Naive thymus-derived CD4-positive, alpha-beta T cell (primary cell): ENCODE data around the gene XXYLT1. TPM values are rescaled to one million over a fixed set of nuclear protein-coding genes. Genes with fewer than 3 reads are reported as not detected.

Experiments
- ATAC-seq: fragments of 150-1000 bp; cut with Tn5 transposase; 2 replicates; pipeline ENCODE4 v1.10.0; 2021; ENCODE audit warnings: mild to moderate bottlenecking, moderate library complexity
- CTCF ChIA-PET: fragments of 350-600 bp; sonication (Branson Sonifier 250); formaldehyde crosslinking; loops from one replicate; lab custom pipeline; 2021; ENCODE audit warnings: antibody characterized with exemption; lab: Charles Lee
- POLR2A ChIA-PET: fragments of 350-600 bp; sonication (Branson Sonifier 250); formaldehyde crosslinking; loops from one replicate; lab custom pipeline; 2021; ENCODE audit warnings: antibody characterized with exemption, inconsistent platforms; lab: Charles Lee
- DNase-seq, 9 donors: peaks; one replicate each; pipeline versions ENCODE4 v3.0.0 to v3.0.0-alpha.2; 2020 to 2022; ENCODE audit warnings: mixed read lengths in 1 of 9
- H3K27ac ChIP-seq: one replicate; pipeline ENCODE4 v1.7.0; 2013; ENCODE audit warnings: mild to moderate bottlenecking, low read depth, low read length, moderate library complexity
- H3K27me3 ChIP-seq, 2 donors: one replicate each; pipeline ENCODE4 v1.7.0; 2013; ENCODE audit warnings: low read length in 2 of 2, mild to moderate bottlenecking in 2 of 2, moderate library complexity in 2 of 2; ENCODE audit not compliant: control insufficient read depth in 2 of 2, insufficient read depth in 2 of 2
- H3K36me3 ChIP-seq, 3 experiments: 1 replicate in 2 of 3; 2 replicates in 1 of 3; pipeline ENCODE4 v1.7.0; 2013; ENCODE audit warnings: low read length in 3 of 3, mild to moderate bottlenecking in 3 of 3, moderate library complexity in 1 of 3; ENCODE audit not compliant: insufficient read depth in 3 of 3, control insufficient read depth in 2 of 3
- H3K4me1 ChIP-seq, 2 donors: one replicate each; pipeline ENCODE4 v1.7.0; 2013; ENCODE audit warnings: low read length in 2 of 2, mild to moderate bottlenecking in 2 of 2, moderate library complexity in 1 of 2; ENCODE audit not compliant: control insufficient read depth in 2 of 2, insufficient read depth in 2 of 2
- H3K4me3 ChIP-seq: 2 replicates; pipeline ENCODE4 v1.7.0; 2013; ENCODE audit warnings: mild to moderate bottlenecking, low read length
- H3K9me3 ChIP-seq, 3 experiments: 1 replicate in 2 of 3; 2 replicates in 1 of 3; pipeline ENCODE4 v1.7.0; 2013; ENCODE audit warnings: low read length in 3 of 3; ENCODE audit not compliant: control insufficient read depth in 2 of 3
- H3K27ac Mint-ChIP-seq, 9 donors: one replicate each; pipeline ENCODE4 v1.8.0; 2020 to 2022; ENCODE audit warnings: mixed read lengths in 9 of 9, mild to moderate bottlenecking in 8 of 9, moderate library complexity in 5 of 9, inconsistent platforms in 2 of 9
- H3K27me3 Mint-ChIP-seq, 5 donors: one replicate each; pipeline ENCODE4 v1.8.0; 2021 to 2022; ENCODE audit warnings: mixed read lengths in 5 of 5, mild to moderate bottlenecking in 1 of 5
- H3K36me3 Mint-ChIP-seq, 5 donors: one replicate each; pipeline ENCODE4 v1.8.0; 2020 to 2022; ENCODE audit warnings: mixed read lengths in 5 of 5, mild to moderate bottlenecking in 3 of 5, inconsistent platforms in 1 of 5
- H3K4me1 Mint-ChIP-seq, 7 donors: one replicate each; pipeline ENCODE4 v1.8.0; 2020 to 2022; ENCODE audit warnings: mixed read lengths in 7 of 7, mild to moderate bottlenecking in 3 of 7, inconsistent platforms in 1 of 7
- H3K4me3 Mint-ChIP-seq, 10 donors: one replicate each; pipeline ENCODE4 v1.8.0; 2020 to 2022; ENCODE audit warnings: mild to moderate bottlenecking in 10 of 10, mixed read lengths in 10 of 10, moderate library complexity in 6 of 10, inconsistent platforms in 2 of 10
- H3K9me3 Mint-ChIP-seq, 11 donors: one replicate each; pipeline ENCODE4 v1.8.0; 2020 to 2022; ENCODE audit warnings: mixed read lengths in 11 of 11, mild to moderate bottlenecking in 4 of 11, inconsistent platforms in 1 of 11, moderate library complexity in 1 of 11
- intact Hi-C, 2 donors: fragments of 100-400 bp; cut with micrococcal nuclease; formaldehyde crosslinking; loops; one replicate each; pipeline ENCODE4 v1.15.1; 2023
- polyA plus RNA-seq, 2 donors: library from polyadenylated mRNA; unstranded; fragments of 300-500 nt; fragmentation: Illumina TruSeq; gene quantifications; one replicate each; pipeline ENCODE4 v1.2.3, GENCODE V29; 2021
- total RNA-seq, 6 experiments: library from RNA in 5 of 6; stranded (reverse) in 5 of 6; gene quantifications; 1 replicate in 5 of 6; 2 replicates in 1 of 6; pipeline ENCODE4 v1.2.3 and lab custom pipeline; 2021 to 2026

XXYLT1 gene
- total and polyA plus RNA-seq, 7 experiments from 2014 or later = 4.1 to 11.7 (median 7.2) TPM

DNA sequence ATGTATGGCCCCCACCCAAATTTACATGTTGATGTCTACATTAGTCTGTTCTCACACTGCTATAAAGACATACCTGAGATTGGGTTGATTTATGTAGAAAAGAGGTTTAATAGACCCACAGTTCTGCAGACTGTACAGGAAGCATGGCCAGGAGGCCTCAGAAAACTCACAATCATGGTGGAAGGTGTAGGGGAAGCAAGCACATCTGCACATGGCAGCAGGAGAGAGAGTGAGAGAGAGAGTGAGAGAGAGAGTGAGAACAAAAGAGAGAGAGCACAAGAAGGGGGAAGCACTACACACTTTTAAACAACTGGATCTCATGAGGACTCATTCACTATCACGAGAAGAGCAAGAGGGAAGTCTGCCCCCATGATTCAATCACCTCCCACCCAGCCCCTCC, 130.5 kb downstream of the XXYLT1 start:
- Histone ChIP-seq H3K27ac (no peak overlapping the region), H3K4me3 (no peak overlapping the region), H3K9me3 (peaks cover 0 to 9% (median 0%) of the 10 kb centered on the region in 3 experiments), H3K27me3 (no peaks in the 10 kb centered on the region), H3K36me3 (no peaks in the 10 kb centered on the region), H3K4me1 (no peaks in the 10 kb centered on the region)
- ChIA-PET POLR2A (no interaction called here), CTCF (no interaction called here)
- Mint-ChIP-seq H3K36me3 (peaks cover 13 to 33% (median 31%) of the 10 kb centered on the region in 5 donors), H3K4me3 (no peak overlapping the region), H3K4me1 (peaks cover 0 to 6% (median 0%) of the 10 kb centered on the region in 7 donors), H3K27me3 (no peaks in the 10 kb centered on the region), H3K9me3 (peaks cover 0 to 33% (median 14%) of the 10 kb centered on the region in 11 donors), H3K27ac (peak overlapping the region in 2 of 9 donors; percentile 30 to 65)
- no peak for DNase-seq
- ATAC-seq = no peak
- intact Hi-C loops = loop anchor here in 1 of 2 donors (10.0 kb wide), 1 partner anchor 304 kb away; the partner anchor contains the start of gene ACAP2

GRCh38 chr3:195139876-195140240, 131.1 kb downstream of the XXYLT1 start:
- no peak overlapping the region for H3K27ac ChIP-seq
- POLR2A ChIA-PET = no interaction called here
- DNase-seq = no peak
- Mint-ChIP-seq H3K4me3 (no peak overlapping the region), H3K27me3 (no peaks in the 10 kb centered on the region), H3K36me3 (peaks cover 13 to 36% (median 33%) of the 10 kb centered on the region in 5 donors), H3K9me3 (peaks cover 0 to 33% (median 14%) of the 10 kb centered on the region in 11 donors), H3K4me1 (peaks cover 0 to 4% (median 0%) of the 10 kb centered on the region in 7 donors), H3K27ac (no peak overlapping the region)
- no peak for ATAC-seq
- no peaks in the 10 kb centered on the region for H3K36me3 ChIP-seq
- H3K4me1 ChIP-seq = no peaks in the 10 kb centered on the region
- intact Hi-C loops = loop anchor here in 1 of 2 donors (10.0 kb wide), 1 partner anchor 305 kb away; the partner anchor contains the start of gene ACAP2
- no peaks in the 10 kb centered on the region for H3K27me3 ChIP-seq
- CTCF ChIA-PET = no interaction called here
- H3K4me3 ChIP-seq = no peak overlapping the region
- H3K9me3 ChIP-seq = peaks cover 0 to 9% (median 0%) of the 10 kb centered on the region in 3 experiments

- POLR2A ChIA-PET = no interaction called here
- no peak overlapping the region for H3K4me3 Mint-ChIP-seq
- no peak for DNase-seq
- H3K9me3 Mint-ChIP-seq = peaks cover 0 to 33% (median 14%) of the 10 kb centered on the region in 11 donors
- intact Hi-C loops = no loop called here
- Histone ChIP-seq H3K36me3 (no peaks in the 10 kb centered on the region), H3K27ac (no peak overlapping the region), H3K4me1 (no peaks in the 10 kb centered on the region), H3K27me3 (no peaks in the 10 kb centered on the region), H3K9me3 (peaks cover 0 to 9% (median 0%) of the 10 kb centered on the region in 3 experiments), H3K4me3 (no peak overlapping the region)
- peaks cover 0 to 3% (median 0%) of the 10 kb centered on the region in 7 donors for H3K4me1 Mint-ChIP-seq
- ATAC-seq = no peak
- no peaks in the 10 kb centered on the region for H3K27me3 Mint-ChIP-seq
- peaks cover 13 to 41% (median 33%) of the 10 kb centered on the region in 5 donors for H3K36me3 Mint-ChIP-seq
- no peak overlapping the region for H3K27ac Mint-ChIP-seq
- CTCF ChIA-PET = no interaction called here
These were observed 131.7 kb downstream of the XXYLT1 start for GRCh38 chr3:195139091-195139875.

GRCh38 chr3:195137638-195138588, 133.0 kb downstream of the XXYLT1 start:
- ATAC-seq (no peak), DNase-seq (no peak)
- intact Hi-C loops = no loop called here
- Mint-ChIP-seq H3K36me3 (peaks cover 13 to 38% (median 30%) of the 10 kb centered on the region in 5 donors), H3K27ac (no peak overlapping the region), H3K4me1 (peaks cover 0 to 3% (median 0%) of the 10 kb centered on the region in 7 donors), H3K27me3 (no peaks in the 10 kb centered on the region), H3K4me3 (no peak overlapping the region), H3K9me3 (peaks cover 0 to 33% (median 14%) of the 10 kb centered on the region in 11 donors)
- Histone ChIP-seq H3K4me1 (no peaks in the 10 kb centered on the region), H3K27me3 (no peaks in the 10 kb centered on the region), H3K36me3 (no peaks in the 10 kb centered on the region), H3K4me3 (no peak overlapping the region), H3K27ac (no peak overlapping the region), H3K9me3 (peaks cover 0 to 9% (median 0%) of the 10 kb centered on the region in 3 experiments)
- POLR2A ChIA-PET = no interaction called here
- CTCF ChIA-PET = no interaction called here

GRCh38 chr3:195135917-195136316, 135.0 kb downstream of the XXYLT1 start:
- H3K4me1 Mint-ChIP-seq = peaks cover 0 to 3% (median 0%) of the 10 kb centered on the region in 7 donors
- H3K9me3 Mint-ChIP-seq = peaks cover 0 to 13% (median 7%) of the 10 kb centered on the region in 11 donors
- no peak overlapping the region for H3K27ac ChIP-seq
- DNase-seq = no peak
- ATAC-seq = no peak
- ChIA-PET CTCF (no interaction called here), POLR2A (interaction anchor here (0.6 kb wide), 1 partner anchor 73 kb away, joined by 3 read pairs; no protein-coding TSS in a partner anchor)
- H3K36me3 Mint-ChIP-seq = peaks cover 6 to 18% (median 12%) of the 10 kb centered on the region in 5 donors
- H3K9me3 ChIP-seq = peaks cover 0 to 7% (median 0%) of the 10 kb centered on the region in 3 experiments
- H3K4me3 Mint-ChIP-seq = no peak overlapping the region
- H3K36me3 ChIP-seq = no peaks in the 10 kb centered on the region
- H3K4me1 ChIP-seq = no peaks in the 10 kb centered on the region
- no peaks in the 10 kb centered on the region for H3K27me3 Mint-ChIP-seq
- no peak overlapping the region for H3K27ac Mint-ChIP-seq
- H3K4me3 ChIP-seq = no peak overlapping the region
- intact Hi-C loops = no loop called here
- H3K27me3 ChIP-seq = no peaks in the 10 kb centered on the region

- ChIA-PET CTCF (no interaction called here), POLR2A (interaction anchor here (0.6 kb wide), 1 partner anchor 483 kb away, joined by 3 read pairs; no protein-coding TSS in a partner anchor)
- intact Hi-C loops = no loop called here
- Histone ChIP-seq H3K4me3 (no peak overlapping the region), H3K9me3 (no peaks in the 10 kb centered on the region), H3K36me3 (no peaks in the 10 kb centered on the region), H3K27me3 (no peaks in the 10 kb centered on the region), H3K4me1 (no peaks in the 10 kb centered on the region), H3K27ac (no peak overlapping the region)
- H3K9me3 Mint-ChIP-seq = peaks cover 0 to 5% (median 0%) of the 10 kb centered on the region in 11 donors
- ATAC-seq = no peak
- H3K27ac Mint-ChIP-seq = no peak overlapping the region
- peaks cover 0 to 10% (median 4%) of the 10 kb centered on the region in 5 donors for H3K36me3 Mint-ChIP-seq
- peaks cover 0 to 7% (median 3%) of the 10 kb centered on the region in 7 donors for H3K4me1 Mint-ChIP-seq
- no peak overlapping the region for H3K4me3 Mint-ChIP-seq
- DNase-seq = no peak
- no peaks in the 10 kb centered on the region for H3K27me3 Mint-ChIP-seq
These were observed 136.5 kb downstream of the XXYLT1 start for GRCh38 chr3:195134431-195134830.
